Measurements from ENCODE around the gene MTFP1.

- TF ChIP-seq CTCF (IDR thresholded peaks at IDR 0.05) = no peak
- no peak for TF ChIP-seq POLR2A (IDR thresholded peaks at IDR 0.05)
These were observed 45.6 kb upstream of the MTFP1 start for GRCh38 chr22:30380011-30380410.

All from adrenal gland (tissue), 5 donors.